ENCODE results near the gene HIC1.
"Not testable (repeated sequence)": the region's sequence is repeated elsewhere in the genome, so short reads cannot be mapped to it uniquely, and the experiment has no call there.

The HIC1 gene

GRCh38 chr17:2054512-2055291, at the start of gene HIC1:
HIC1 (plus strand) TSS chr17:2055103; CDS start chr17:2056691, 1,588 bp downstream.
- Histone ChIP-seq H3K9ac (ENCODE audit: low read length in 2 of 2) (peak within 1 kb of the TSS in 1 of 2 donors; percentile 50), H3K4me3 (ENCODE audit: low read length in 2 of 2) (peak within 1 kb of the TSS; percentile 55 to 71), H3K27me3 (ENCODE audit: control insufficient read depth in 1 of 2, insufficient read depth in 2 of 2, low read length in 2 of 2) (peaks cover 20 to 64% of the 10 kb centered on the region in 2 donors), H3K4me1 (ENCODE audit: control insufficient read depth, insufficient read depth, low read length) (peaks cover 41% of the 10 kb centered on the region), H3K9me3 (ENCODE audit: control insufficient read depth in 2 of 2, low read length in 2 of 2) (no peaks in the 10 kb centered on the region), H3K36me3 (ENCODE audit: control insufficient read depth in 2 of 2, insufficient read depth in 2 of 2, low read length in 2 of 2) (no peaks in the 10 kb centered on the region), H3K27ac (ENCODE audit: low read length) (peak within 1 kb of the TSS; percentile 46)

GRCh38 chr17:2008332-2009126, 46.4 kb upstream of the HIC1 start:
- H3K36me3 ChIP-seq (ENCODE audit: control insufficient read depth in 2 of 2, insufficient read depth in 2 of 2, low read length in 2 of 2) = no peaks in the 10 kb centered on the region
- no peak overlapping the region for H3K27ac ChIP-seq (ENCODE audit: low read length)
- H3K9ac ChIP-seq (ENCODE audit: low read length in 2 of 2) = no peak overlapping the region
- no peak overlapping the region for H3K4me3 ChIP-seq (ENCODE audit: low read length in 2 of 2)
- no peaks in the 10 kb centered on the region for H3K9me3 ChIP-seq (ENCODE audit: control insufficient read depth in 2 of 2, low read length in 2 of 2)
- H3K27me3 ChIP-seq (ENCODE audit: control insufficient read depth in 1 of 2, insufficient read depth in 2 of 2, low read length in 2 of 2) = peaks cover 0 to 4% of the 10 kb centered on the region in 2 donors
- peaks cover 5% of the 10 kb centered on the region for H3K4me1 ChIP-seq (ENCODE audit: control insufficient read depth, insufficient read depth, low read length)

- no peak overlapping the region for H3K9ac ChIP-seq (ENCODE audit: low read length in 2 of 2)
- H3K27ac ChIP-seq (ENCODE audit: low read length) = no peak overlapping the region
- H3K36me3 ChIP-seq (ENCODE audit: control insufficient read depth in 2 of 2, insufficient read depth in 2 of 2, low read length in 2 of 2) = no peaks in the 10 kb centered on the region
- no peak overlapping the region for H3K4me3 ChIP-seq (ENCODE audit: low read length in 2 of 2)
- H3K27me3 ChIP-seq (ENCODE audit: control insufficient read depth in 1 of 2, insufficient read depth in 2 of 2, low read length in 2 of 2) = peaks cover 0 to 4% of the 10 kb centered on the region in 2 donors
- H3K4me1 ChIP-seq (ENCODE audit: control insufficient read depth, insufficient read depth, low read length) = peaks cover 5% of the 10 kb centered on the region
- no peaks in the 10 kb centered on the region for H3K9me3 ChIP-seq (ENCODE audit: control insufficient read depth in 2 of 2, low read length in 2 of 2)
Measured at GRCh38 chr17:2009737-2010136, 45.2 kb upstream of the HIC1 start.

GRCh38 chr17:2011411-2012371, 43.2 kb upstream of the HIC1 start:
- no peak overlapping the region for H3K27ac ChIP-seq (ENCODE audit: low read length)
- peaks cover 5% of the 10 kb centered on the region for H3K4me1 ChIP-seq (ENCODE audit: control insufficient read depth, insufficient read depth, low read length)
- H3K9me3 ChIP-seq (ENCODE audit: control insufficient read depth in 2 of 2, low read length in 2 of 2) = no peaks in the 10 kb centered on the region
- H3K36me3 ChIP-seq (ENCODE audit: control insufficient read depth in 2 of 2, insufficient read depth in 2 of 2, low read length in 2 of 2) = no peaks in the 10 kb centered on the region
- no peak overlapping the region for H3K4me3 ChIP-seq (ENCODE audit: low read length in 2 of 2)
- peaks cover 0 to 8% of the 10 kb centered on the region in 2 donors for H3K27me3 ChIP-seq (ENCODE audit: control insufficient read depth in 1 of 2, insufficient read depth in 2 of 2, low read length in 2 of 2)
- H3K9ac ChIP-seq (ENCODE audit: low read length in 2 of 2) = no peak overlapping the region

- peaks cover 2 to 10% of the 10 kb centered on the region in 2 donors for H3K27me3 ChIP-seq (ENCODE audit: control insufficient read depth in 1 of 2, insufficient read depth in 2 of 2, low read length in 2 of 2)
- no peaks in the 10 kb centered on the region for H3K36me3 ChIP-seq (ENCODE audit: control insufficient read depth in 2 of 2, insufficient read depth in 2 of 2, low read length in 2 of 2)
- H3K9ac ChIP-seq (ENCODE audit: low read length in 2 of 2) = no peak overlapping the region
- H3K4me3 ChIP-seq (ENCODE audit: low read length in 2 of 2) = no peak overlapping the region
- no peaks in the 10 kb centered on the region for H3K9me3 ChIP-seq (ENCODE audit: control insufficient read depth in 2 of 2, low read length in 2 of 2)
- H3K27ac ChIP-seq (ENCODE audit: low read length) = no peak overlapping the region
- peaks cover 5% of the 10 kb centered on the region for H3K4me1 ChIP-seq (ENCODE audit: control insufficient read depth, insufficient read depth, low read length)
Measured at GRCh38 chr17:2012499-2012898, 42.4 kb upstream of the HIC1 start.

- not testable (repeated sequence) for H3K36me3 ChIP-seq (ENCODE audit: control insufficient read depth in 2 of 2, insufficient read depth in 2 of 2, low read length in 2 of 2); H3K27ac ChIP-seq (ENCODE audit: low read length); H3K4me1 ChIP-seq (ENCODE audit: control insufficient read depth, insufficient read depth, low read length); H3K9me3 ChIP-seq (ENCODE audit: control insufficient read depth in 2 of 2, low read length in 2 of 2); H3K4me3 ChIP-seq (ENCODE audit: low read length in 2 of 2); H3K9ac ChIP-seq (ENCODE audit: low read length in 2 of 2)
- peaks cover 8 to 19% of the 10 kb centered on the region in 2 donors for H3K27me3 ChIP-seq (ENCODE audit: control insufficient read depth in 1 of 2, insufficient read depth in 2 of 2, low read length in 2 of 2)
Measured at GRCh38 chr17:2013220-2013993, 41.5 kb upstream of the HIC1 start.

- Histone ChIP-seq H3K4me3 (ENCODE audit: low read length in 2 of 2) (no peak overlapping the region), H3K9ac (ENCODE audit: low read length in 2 of 2) (no peak overlapping the region), H3K4me1 (ENCODE audit: control insufficient read depth, insufficient read depth, low read length) (peaks cover 5% of the 10 kb centered on the region), H3K9me3 (ENCODE audit: control insufficient read depth in 2 of 2, low read length in 2 of 2) (no peaks in the 10 kb centered on the region), H3K27me3 (ENCODE audit: control insufficient read depth in 1 of 2, insufficient read depth in 2 of 2, low read length in 2 of 2) (peaks cover 11 to 20% of the 10 kb centered on the region in 2 donors), H3K36me3 (ENCODE audit: control insufficient read depth in 2 of 2, insufficient read depth in 2 of 2, low read length in 2 of 2) (no peaks in the 10 kb centered on the region), H3K27ac (ENCODE audit: low read length) (no peak overlapping the region)
Measured at GRCh38 chr17:2013994-2014317, 40.9 kb upstream of the HIC1 start.

- Histone ChIP-seq H3K36me3 (ENCODE audit: control insufficient read depth in 2 of 2, insufficient read depth in 2 of 2, low read length in 2 of 2) (no peaks in the 10 kb centered on the region), H3K27me3 (ENCODE audit: control insufficient read depth in 1 of 2, insufficient read depth in 2 of 2, low read length in 2 of 2) (peaks cover 11 to 20% of the 10 kb centered on the region in 2 donors), H3K4me1 (ENCODE audit: control insufficient read depth, insufficient read depth, low read length) (peaks cover 5% of the 10 kb centered on the region), H3K27ac (ENCODE audit: low read length) (no peak overlapping the region), H3K4me3 (ENCODE audit: low read length in 2 of 2) (no peak overlapping the region), H3K9ac (ENCODE audit: low read length in 2 of 2) (no peak overlapping the region), H3K9me3 (ENCODE audit: control insufficient read depth in 2 of 2, low read length in 2 of 2) (no peaks in the 10 kb centered on the region)
Measured at GRCh38 chr17:2015314-2015713, 39.6 kb upstream of the HIC1 start.

GRCh38 chr17:2016494-2016893, 38.4 kb upstream of the HIC1 start:
- no peaks in the 10 kb centered on the region for H3K9me3 ChIP-seq (ENCODE audit: control insufficient read depth in 2 of 2, low read length in 2 of 2)
- no peak overlapping the region for H3K9ac ChIP-seq (ENCODE audit: low read length in 2 of 2)
- H3K27ac ChIP-seq (ENCODE audit: low read length) = no peak overlapping the region
- peaks cover 3% of the 10 kb centered on the region for H3K4me1 ChIP-seq (ENCODE audit: control insufficient read depth, insufficient read depth, low read length)
- peaks cover 11 to 20% of the 10 kb centered on the region in 2 donors for H3K27me3 ChIP-seq (ENCODE audit: control insufficient read depth in 1 of 2, insufficient read depth in 2 of 2, low read length in 2 of 2)
- no peaks in the 10 kb centered on the region for H3K36me3 ChIP-seq (ENCODE audit: control insufficient read depth in 2 of 2, insufficient read depth in 2 of 2, low read length in 2 of 2)
- no peak overlapping the region for H3K4me3 ChIP-seq (ENCODE audit: low read length in 2 of 2)
